Neural crest cell (in vitro differentiated cells): ENCODE data around the gene PAQR3. TPM values are rescaled to one million over a fixed set of nuclear protein-coding genes. Genes with fewer than 3 reads are reported as not detected.
A peak's percentile ranks its signal among the peaks of the same experiment; 100 is the strongest.

ENCODE experiments used
- DNase-seq: peaks from one replicate; pipeline ENCODE4 v3.0.0; 2021; ENCODE audit warnings: low read depth, mixed read lengths, low spot score
- H3K27ac Mint-ChIP-seq: one replicate; pipeline ENCODE4 v1.8.0; 2021; ENCODE audit warnings: mild to moderate bottlenecking, mixed read lengths; ENCODE audit not compliant: unreplicated experiment
- H3K27me3 Mint-ChIP-seq: 2 replicates; pipeline ENCODE4 v1.8.0; 2021; ENCODE audit warnings: low read depth, mild to moderate bottlenecking, mixed read lengths
- H3K36me3 Mint-ChIP-seq: 2 replicates; pipeline ENCODE4 v1.8.0; 2021; ENCODE audit warnings: low read depth, mild to moderate bottlenecking, mixed read lengths
- H3K4me1 Mint-ChIP-seq: 2 replicates; pipeline ENCODE4 v1.8.0; 2021; ENCODE audit warnings: mixed read lengths
- H3K4me3 Mint-ChIP-seq: one replicate; pipeline ENCODE4 v1.8.0; 2021; ENCODE audit warnings: mild to moderate bottlenecking, mixed read lengths
- H3K9me3 Mint-ChIP-seq: 2 replicates; pipeline ENCODE4 v1.8.0; 2021; ENCODE audit warnings: mixed read lengths
- total RNA-seq: library from RNA; stranded (reverse); gene quantifications from 2 replicates; pipeline ENCODE4 v1.2.1, GENCODE V29; 2021
- TF ChIP-seq, protein P1 (sequence below): fragments of 200-600 bp; sonication (generic); conservative IDR thresholded peaks from 2 replicates; pipeline ENCODE4 v1.5.0; 2021; ENCODE audit warnings: antibody characterized with exemption, mild to moderate bottlenecking

Gene PAQR3
- total RNA-seq, 1 donor from 2014 or later = 28.8 TPM

DNA sequence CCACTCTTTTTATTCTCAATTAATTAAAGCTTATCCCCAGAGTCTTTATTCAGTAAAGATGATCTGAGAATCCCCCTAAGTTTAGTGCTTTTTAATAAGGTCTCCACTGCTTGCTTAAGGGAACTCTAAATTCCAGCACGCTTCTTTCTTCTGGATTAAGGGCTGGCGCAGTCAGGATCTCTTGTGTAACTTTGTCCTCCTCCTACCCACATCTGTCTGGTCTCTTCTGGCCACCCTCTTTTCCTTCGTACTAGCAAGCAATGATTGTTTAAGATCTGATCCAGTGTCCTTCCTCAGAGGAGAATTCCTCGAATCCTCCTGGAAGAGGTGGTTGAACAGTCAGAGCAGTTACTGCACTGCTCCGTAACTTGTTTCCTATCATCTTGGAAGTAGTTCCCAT is 14.0 kb upstream of the PAQR3 start:
- Mint-ChIP-seq H3K4me3 (no peak overlapping the region), H3K27me3 (peaks cover 15% of the 10 kb centered on the region), H3K9me3 (no peaks in the 10 kb centered on the region), H3K27ac (no peak overlapping the region), H3K36me3 (no peaks in the 10 kb centered on the region), H3K4me1 (no peaks in the 10 kb centered on the region)
- no peak for DNase-seq
- TF ChIP-seq, protein P1, sequence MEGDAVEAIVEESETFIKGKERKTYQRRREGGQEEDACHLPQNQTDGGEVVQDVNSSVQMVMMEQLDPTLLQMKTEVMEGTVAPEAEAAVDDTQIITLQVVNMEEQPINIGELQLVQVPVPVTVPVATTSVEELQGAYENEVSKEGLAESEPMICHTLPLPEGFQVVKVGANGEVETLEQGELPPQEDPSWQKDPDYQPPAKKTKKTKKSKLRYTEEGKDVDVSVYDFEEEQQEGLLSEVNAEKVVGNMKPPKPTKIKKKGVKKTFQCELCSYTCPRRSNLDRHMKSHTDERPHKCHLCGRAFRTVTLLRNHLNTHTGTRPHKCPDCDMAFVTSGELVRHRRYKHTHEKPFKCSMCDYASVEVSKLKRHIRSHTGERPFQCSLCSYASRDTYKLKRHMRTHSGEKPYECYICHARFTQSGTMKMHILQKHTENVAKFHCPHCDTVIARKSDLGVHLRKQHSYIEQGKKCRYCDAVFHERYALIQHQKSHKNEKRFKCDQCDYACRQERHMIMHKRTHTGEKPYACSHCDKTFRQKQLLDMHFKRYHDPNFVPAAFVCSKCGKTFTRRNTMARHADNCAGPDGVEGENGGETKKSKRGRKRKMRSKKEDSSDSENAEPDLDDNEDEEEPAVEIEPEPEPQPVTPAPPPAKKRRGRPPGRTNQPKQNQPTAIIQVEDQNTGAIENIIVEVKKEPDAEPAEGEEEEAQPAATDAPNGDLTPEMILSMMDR = no peak

- Mint-ChIP-seq H3K36me3 (no peaks in the 10 kb centered on the region), H3K4me1 (no peaks in the 10 kb centered on the region), H3K27me3 (peaks cover 25% of the 10 kb centered on the region), H3K4me3 (no peak overlapping the region), H3K9me3 (peaks cover 2% of the 10 kb centered on the region), H3K27ac (no peak overlapping the region)
- TF ChIP-seq, protein P1 = peak; percentile 91
- peak; percentile 44 for DNase-seq
Observed at GRCh38 chr4:78951862-78952472, 12.7 kb upstream of the PAQR3 start.

DNA sequence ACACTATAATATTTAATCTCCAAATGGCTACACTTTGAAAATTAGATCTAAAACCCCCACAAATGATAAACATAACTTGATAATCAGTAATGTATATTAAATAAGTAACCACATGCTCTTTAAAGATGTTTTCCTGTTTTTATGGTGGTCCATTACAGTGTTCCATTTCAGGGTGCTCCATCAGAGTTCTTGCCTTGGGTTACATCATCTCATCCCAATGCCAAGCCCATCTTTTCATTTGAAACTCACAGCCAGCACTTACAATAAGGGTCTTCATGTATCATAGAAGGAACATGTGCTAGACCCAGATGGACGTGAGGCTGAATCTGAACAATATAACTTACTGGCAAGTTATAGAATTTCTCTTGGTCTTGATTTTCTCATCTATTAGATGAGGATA is 10.5 kb upstream of the PAQR3 start:
- TF ChIP-seq, protein P1 = no peak
- H3K27me3 Mint-ChIP-seq = peaks cover 40% of the 10 kb centered on the region
- H3K4me1 Mint-ChIP-seq = no peaks in the 10 kb centered on the region
- H3K27ac Mint-ChIP-seq = no peak overlapping the region
- H3K4me3 Mint-ChIP-seq = no peak overlapping the region
- peaks cover 2% of the 10 kb centered on the region for H3K36me3 Mint-ChIP-seq
- DNase-seq = no peak
- H3K9me3 Mint-ChIP-seq = peaks cover 5% of the 10 kb centered on the region

DNA sequence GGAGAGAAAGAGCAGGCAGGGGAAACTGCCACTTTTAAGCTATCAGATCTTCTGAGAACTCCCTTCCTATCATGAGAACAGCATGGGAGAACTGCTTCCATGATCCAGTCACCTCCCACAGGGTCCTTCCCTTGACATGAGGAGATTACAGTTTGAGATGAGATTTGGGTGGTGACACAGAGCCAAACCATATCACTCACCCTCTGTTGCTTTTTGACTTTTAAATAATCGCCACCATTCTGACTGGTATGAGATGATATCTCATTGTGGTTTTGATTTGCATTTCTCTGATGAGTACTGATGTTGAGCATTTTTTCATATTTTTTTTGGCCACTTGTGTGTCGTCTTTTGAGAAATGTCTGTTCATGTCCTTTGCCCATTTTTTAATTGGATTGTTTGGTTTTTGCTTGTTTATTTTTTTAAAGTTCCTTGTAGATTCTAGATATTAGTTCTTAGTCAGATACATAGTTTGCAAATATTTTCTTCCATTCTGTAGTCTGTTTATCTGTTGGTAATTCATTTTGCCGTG is 6.5 kb upstream of the PAQR3 start:
- DNase-seq = no peak
- no peak overlapping the region for H3K4me3 Mint-ChIP-seq

GRCh38 chr4:78944381-78944780 is 5.1 kb upstream of the PAQR3 start:
- H3K27me3 Mint-ChIP-seq = peaks cover 55% of the 10 kb centered on the region
- no peak overlapping the region for H3K4me3 Mint-ChIP-seq
- H3K36me3 Mint-ChIP-seq = peaks cover 2% of the 10 kb centered on the region
- peaks cover 5% of the 10 kb centered on the region for H3K9me3 Mint-ChIP-seq
- DNase-seq = no peak
- H3K27ac Mint-ChIP-seq = no peak overlapping the region
- peaks cover 6% of the 10 kb centered on the region for H3K4me1 Mint-ChIP-seq
- TF ChIP-seq, protein P1 = no peak

More for the DNA sequence above, 6.5 kb upstream of the PAQR3 start:
- Mint-ChIP-seq H3K27me3 (peaks cover 48% of the 10 kb centered on the region), H3K36me3 (peaks cover 2% of the 10 kb centered on the region), H3K4me1 (no peaks in the 10 kb centered on the region), H3K9me3 (peaks cover 5% of the 10 kb centered on the region), H3K27ac (no peak overlapping the region)
- TF ChIP-seq, protein P1 = no peak
